ENCODE measurements around the gene HDAC5. TPM values are rescaled to one million over a fixed set of nuclear protein-coding genes. Genes with fewer than 3 reads are reported as not detected.
"Not testable (repeated sequence)": the region's sequence is repeated elsewhere in the genome, so short reads cannot be mapped to it uniquely, and the experiment has no call there.

Gene HDAC5
- total and polyA plus RNA-seq, 12 donors: 4.8 to 144 (median 73.0) TPM

- H3K27me3 ChIP-seq: no peaks in the 10 kb centered on the region
- intact Hi-C loops (cut with DNase I): no loop called here
- H3K4me1 ChIP-seq (replicated peaks in 1 of 2): peaks cover 15 to 22% of the 10 kb centered on the region in 2 donors
- no peak overlapping the region for H3K27ac ChIP-seq
- WGBS, 4 donors: 92 to 94% (median 94%) methylated on average over 9 of the region's 9 CpGs
- no peak for DNase-seq
- H3K9me3 ChIP-seq (replicated peaks in 1 of 3): no peaks in the 10 kb centered on the region
- no peak for TF ChIP-seq POLR2A (IDR thresholded peaks at IDR 0.05)
- TF ChIP-seq CTCF (IDR thresholded peaks at IDR 0.05): no peak
- H3K4me3 ChIP-seq: no peak overlapping the region
- peaks cover 0 to 45% of the 10 kb centered on the region in 2 donors for H3K36me3 ChIP-seq (replicated peaks in 1 of 2)
These were observed 74.0 kb downstream of the HDAC5 start for GRCh38 chr17:44049294-44050060.

GRCh38 chr17:44046893-44047292, 76.5 kb downstream of the HDAC5 start:
- H3K4me3 ChIP-seq; intact Hi-C loops (cut with DNase I); H3K9me3 ChIP-seq (replicated peaks in 1 of 3); H3K27ac ChIP-seq; DNase-seq; H3K27me3 ChIP-seq: not testable (repeated sequence)
- WGBS, 4 donors: 98 to 100% (median 99%) methylated on average over 6 to 7 of the region's 7 CpGs
- Histone ChIP-seq H3K4me1 (replicated peaks in 1 of 2) (peaks cover 8 to 15% of the 10 kb centered on the region in 2 donors), H3K36me3 (replicated peaks in 1 of 2) (peaks cover 0 to 39% of the 10 kb centered on the region in 2 donors)

- TF ChIP-seq POLR2A (IDR thresholded peaks at IDR 0.05) (no peak), CTCF (IDR thresholded peaks at IDR 0.05) (no peak)
- Histone ChIP-seq H3K27ac (no peak overlapping the region), H3K27me3 (no peaks in the 10 kb centered on the region), H3K4me1 (replicated peaks in 1 of 2) (peaks cover 8 to 25% of the 10 kb centered on the region in 2 donors), H3K36me3 (replicated peaks in 1 of 2) (peaks cover 0 to 24% of the 10 kb centered on the region in 2 donors), H3K4me3 (no peak overlapping the region), H3K9me3 (replicated peaks in 1 of 3) (no peaks in the 10 kb centered on the region)
- intact Hi-C loops (cut with DNase I): no loop called here
- no peak for DNase-seq
- 91 to 97% (median 96%) methylated on average over 4 of the region's 4 CpGs for WGBS, 4 donors
These were observed 78.0 kb downstream of the HDAC5 start for GRCh38 chr17:44045486-44045885.

GRCh38 chr17:44044071-44044470, 79.4 kb downstream of the HDAC5 start:
- TF ChIP-seq CTCF (IDR thresholded peaks at IDR 0.05) (no peak), POLR2A (IDR thresholded peaks at IDR 0.05) (no peak)
- H3K4me3 ChIP-seq: no peak overlapping the region
- peaks cover 8 to 30% of the 10 kb centered on the region in 2 donors for H3K4me1 ChIP-seq (replicated peaks in 1 of 2)
- peak overlapping the region in 1 of 5 donors; percentile 5 for H3K27ac ChIP-seq
- DNase-seq: peak in 3 of 7 donors; percentile 27 to 41 (median 39)
- intact Hi-C loops (cut with DNase I): loop anchor here in 1 of 2 donors (5.0 kb wide), 1 partner anchor 102 kb away; the partner anchor contains the start of gene PPY
- no peaks in the 10 kb centered on the region for H3K27me3 ChIP-seq
- peaks cover 0 to 11% of the 10 kb centered on the region in 2 donors for H3K36me3 ChIP-seq (replicated peaks in 1 of 2)
- no peaks in the 10 kb centered on the region for H3K9me3 ChIP-seq (replicated peaks in 1 of 3)
- WGBS, 4 donors: 14 to 41% (median 31%) methylated on average over 1 of the region's 1 CpG

All from adrenal gland (tissue), 12 donors.